ENCODE data around the gene RAVER2.

DNA sequence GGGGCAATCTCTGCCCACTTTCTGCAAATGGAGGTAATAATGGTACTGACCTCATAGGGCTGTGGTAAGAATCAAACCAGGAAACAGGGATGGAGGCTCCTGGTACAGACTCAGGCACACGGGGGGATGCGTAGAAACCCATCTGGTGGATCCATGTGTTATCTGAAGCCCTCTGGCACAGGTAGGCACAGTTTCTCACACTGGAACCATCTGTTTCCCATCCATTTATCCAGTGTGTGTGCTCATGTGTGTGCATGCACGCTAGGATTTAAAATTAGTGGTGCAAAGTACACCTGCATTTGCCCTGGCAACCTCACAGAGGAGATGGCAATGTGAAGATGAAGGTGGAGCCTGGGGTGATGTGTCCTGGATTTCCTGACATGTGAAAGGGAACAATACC lies 103.3 kb downstream of the RAVER2 start:
- TF ChIP-seq, protein P1, sequence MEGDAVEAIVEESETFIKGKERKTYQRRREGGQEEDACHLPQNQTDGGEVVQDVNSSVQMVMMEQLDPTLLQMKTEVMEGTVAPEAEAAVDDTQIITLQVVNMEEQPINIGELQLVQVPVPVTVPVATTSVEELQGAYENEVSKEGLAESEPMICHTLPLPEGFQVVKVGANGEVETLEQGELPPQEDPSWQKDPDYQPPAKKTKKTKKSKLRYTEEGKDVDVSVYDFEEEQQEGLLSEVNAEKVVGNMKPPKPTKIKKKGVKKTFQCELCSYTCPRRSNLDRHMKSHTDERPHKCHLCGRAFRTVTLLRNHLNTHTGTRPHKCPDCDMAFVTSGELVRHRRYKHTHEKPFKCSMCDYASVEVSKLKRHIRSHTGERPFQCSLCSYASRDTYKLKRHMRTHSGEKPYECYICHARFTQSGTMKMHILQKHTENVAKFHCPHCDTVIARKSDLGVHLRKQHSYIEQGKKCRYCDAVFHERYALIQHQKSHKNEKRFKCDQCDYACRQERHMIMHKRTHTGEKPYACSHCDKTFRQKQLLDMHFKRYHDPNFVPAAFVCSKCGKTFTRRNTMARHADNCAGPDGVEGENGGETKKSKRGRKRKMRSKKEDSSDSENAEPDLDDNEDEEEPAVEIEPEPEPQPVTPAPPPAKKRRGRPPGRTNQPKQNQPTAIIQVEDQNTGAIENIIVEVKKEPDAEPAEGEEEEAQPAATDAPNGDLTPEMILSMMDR (IDR thresholded peaks at IDR 0.05; ENCODE audit: low read depth, low read length): no peak
- TF ChIP-seq EZH2phosphoT487 (IDR thresholded peaks at IDR 0.05; ENCODE audit: low read depth): no peak
